HepG2 (cell line): ENCODE results near the gene DDC. TPM values are rescaled to one million over a fixed set of nuclear protein-coding genes. Genes with fewer than 3 reads are reported as not detected.

Experiments used
- ARID5B ChIP-seq: IDR thresholded peaks from 2 replicates; pipeline ENCODE4 v1.4.0; 2020; ENCODE audit warnings: mild to moderate bottlenecking, missing genetic modification reagents
- ATF1 ChIP-seq: IDR thresholded peaks from 2 replicates; pipeline ENCODE4 v1.6.1; 2016; ENCODE audit warnings: mild to moderate bottlenecking, control low read depth
- GATAD2A ChIP-seq: IDR thresholded peaks from 2 replicates; pipeline ENCODE4 v1.6.1; 2016
- KAT8 ChIP-seq: IDR thresholded peaks from 2 replicates; pipeline ENCODE4 v1.6.1; 2016; ENCODE audit warnings: missing genetic modification reagents, missing compliant biosample characterization
- MATR3 ChIP-seq: sonication (generic); formaldehyde crosslinking; IDR thresholded peaks from 2 replicates; pipeline ENCODE4 v1.4.0; 2020; ENCODE audit warnings: missing genetic modification reagents
- MEIS2 ChIP-seq: sonication (generic); formaldehyde crosslinking; IDR thresholded peaks from 2 replicates; pipeline ENCODE4 v1.9.0; 2021; ENCODE audit warnings: mild to moderate bottlenecking, missing genetic modification reagents
- MTA3 ChIP-seq: sonication (generic); formaldehyde crosslinking; IDR thresholded peaks from 2 replicates; pipeline ENCODE4 v1.4.0; 2020; ENCODE audit warnings: missing genetic modification reagents
- RFX3 ChIP-seq: IDR thresholded peaks from 2 replicates; pipeline ENCODE4 v1.6.1; 2016; ENCODE audit warnings: missing biosample characterization, missing genetic modification reagents
- SAP130 ChIP-seq: IDR thresholded peaks from 2 replicates; pipeline ENCODE4 v1.6.1; 2016; ENCODE audit warnings: low read depth
- SSRP1 ChIP-seq: IDR thresholded peaks from 2 replicates; pipeline ENCODE4 v1.6.1; 2016; ENCODE audit warnings: control low read depth
- TGIF2 ChIP-seq: IDR thresholded peaks from 2 replicates; pipeline ENCODE4 v1.6.1; 2016; ENCODE audit warnings: control low read depth, missing compliant biosample characterization
- ZNF12 ChIP-seq: sonication (generic); formaldehyde crosslinking; IDR thresholded peaks from 2 replicates; pipeline ENCODE4 v1.5.0; 2020; ENCODE audit warnings: missing genetic modification reagents
- ZNF180 ChIP-seq: sonication (generic); formaldehyde crosslinking; IDR thresholded peaks from 2 replicates; pipeline ENCODE4 v1.4.0; 2020; ENCODE audit warnings: low read depth, missing genetic modification reagents, borderline replicate concordance
- ZNF207 ChIP-seq: fragments of 450-650 bp; IDR thresholded peaks from 2 replicates; pipeline ENCODE4 v1.6.1; 2016; ENCODE audit warnings: antibody characterized with exemption, borderline replicate concordance
- ZNF512 ChIP-seq: sonication (generic); formaldehyde crosslinking; IDR thresholded peaks from 2 replicates; pipeline ENCODE4 v1.4.0; 2020; ENCODE audit warnings: mild to moderate bottlenecking, missing genetic modification reagents
- ZNF557 ChIP-seq: sonication (generic); formaldehyde crosslinking; IDR thresholded peaks from 2 replicates; pipeline ENCODE4 v1.4.0; 2020; ENCODE audit warnings: missing genetic modification reagents
- ZNF720 ChIP-seq: sonication (generic); formaldehyde crosslinking; IDR thresholded peaks from 2 replicates; pipeline ENCODE4 v1.4.0; 2020; ENCODE audit warnings: missing genetic modification reagents
- ZNF746 ChIP-seq: sonication (generic); formaldehyde crosslinking; IDR thresholded peaks from 2 replicates; pipeline ENCODE4 v1.8.0; 2022; ENCODE audit warnings: mild to moderate bottlenecking, missing genetic modification reagents
- polyA plus RNA-seq, 8 experiments: library from polyadenylated mRNA; depleted of rRNA in 3 of 8; stranded (reverse) in 7 of 8; unstranded in 1 of 8; fragments of >200 nt; fragmentation: Illumina TruSeq in 4 of 8; extraction: Trizol in 4 of 8; gene quantifications; 2 replicates each; pipeline versions ENCODE4 v1.2.1 to v1.2.3, GENCODE V29; 2011 to 2016; ENCODE audit warnings: low read depth in 4 of 8, missing spikeins in 1 of 8, mixed read lengths in 1 of 8; ENCODE audit not compliant: insufficient read depth in 1 of 8
- total RNA-seq, 5 experiments: library from RNA; depleted of rRNA; stranded (reverse); fragments of >200 nt; fragmentation: Illumina TruSeq; extraction: Trizol; gene quantifications; 2 replicates each; pipeline ENCODE4 v1.2.3, GENCODE V29; 2016; ENCODE audit warnings: low read depth in 1 of 5
- TF ChIP-seq, protein P1 (sequence below): sonication (generic); formaldehyde crosslinking; IDR thresholded peaks from 2 replicates; pipeline ENCODE4 v1.4.0; 2020; ENCODE audit warnings: missing genetic modification reagents, borderline replicate concordance
- TF ChIP-seq, protein P2 (sequence below): sonication (generic); formaldehyde crosslinking; IDR thresholded peaks from 2 replicates; pipeline ENCODE4 v1.4.0; 2020; ENCODE audit warnings: low read depth, mild to moderate bottlenecking, missing genetic modification reagents
- TF ChIP-seq, protein P3 (sequence below): IDR thresholded peaks from 2 replicates; pipeline ENCODE4 v1.6.1; 2016

DDC gene
- total and polyA plus RNA-seq, 2 of the 13 experiments (the other 11 are each of a cell fraction or from before 2014, with no cell fraction given): 11.7 to 93.3 TPM

DNA sequence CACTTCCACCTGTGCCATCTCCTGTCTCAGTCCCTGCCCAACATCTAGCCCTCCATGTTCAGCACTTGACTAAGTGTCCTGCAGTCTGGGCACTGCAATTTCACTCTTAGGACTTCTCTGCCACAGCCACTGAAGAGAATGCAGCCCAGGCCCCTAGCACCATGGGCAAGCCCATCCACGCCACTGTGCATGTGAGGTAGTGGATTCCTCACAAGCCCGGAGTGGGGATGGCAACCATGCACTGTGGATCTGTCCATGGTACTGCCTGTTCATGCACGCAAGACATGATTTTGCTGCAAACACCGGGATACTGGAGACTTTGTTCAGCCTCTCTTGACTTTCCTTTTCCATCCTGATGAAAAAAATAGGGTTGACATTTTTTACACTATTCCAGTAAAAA is 12.3 kb downstream of the DDC start (continued):
- TF ChIP-seq, protein P1, sequence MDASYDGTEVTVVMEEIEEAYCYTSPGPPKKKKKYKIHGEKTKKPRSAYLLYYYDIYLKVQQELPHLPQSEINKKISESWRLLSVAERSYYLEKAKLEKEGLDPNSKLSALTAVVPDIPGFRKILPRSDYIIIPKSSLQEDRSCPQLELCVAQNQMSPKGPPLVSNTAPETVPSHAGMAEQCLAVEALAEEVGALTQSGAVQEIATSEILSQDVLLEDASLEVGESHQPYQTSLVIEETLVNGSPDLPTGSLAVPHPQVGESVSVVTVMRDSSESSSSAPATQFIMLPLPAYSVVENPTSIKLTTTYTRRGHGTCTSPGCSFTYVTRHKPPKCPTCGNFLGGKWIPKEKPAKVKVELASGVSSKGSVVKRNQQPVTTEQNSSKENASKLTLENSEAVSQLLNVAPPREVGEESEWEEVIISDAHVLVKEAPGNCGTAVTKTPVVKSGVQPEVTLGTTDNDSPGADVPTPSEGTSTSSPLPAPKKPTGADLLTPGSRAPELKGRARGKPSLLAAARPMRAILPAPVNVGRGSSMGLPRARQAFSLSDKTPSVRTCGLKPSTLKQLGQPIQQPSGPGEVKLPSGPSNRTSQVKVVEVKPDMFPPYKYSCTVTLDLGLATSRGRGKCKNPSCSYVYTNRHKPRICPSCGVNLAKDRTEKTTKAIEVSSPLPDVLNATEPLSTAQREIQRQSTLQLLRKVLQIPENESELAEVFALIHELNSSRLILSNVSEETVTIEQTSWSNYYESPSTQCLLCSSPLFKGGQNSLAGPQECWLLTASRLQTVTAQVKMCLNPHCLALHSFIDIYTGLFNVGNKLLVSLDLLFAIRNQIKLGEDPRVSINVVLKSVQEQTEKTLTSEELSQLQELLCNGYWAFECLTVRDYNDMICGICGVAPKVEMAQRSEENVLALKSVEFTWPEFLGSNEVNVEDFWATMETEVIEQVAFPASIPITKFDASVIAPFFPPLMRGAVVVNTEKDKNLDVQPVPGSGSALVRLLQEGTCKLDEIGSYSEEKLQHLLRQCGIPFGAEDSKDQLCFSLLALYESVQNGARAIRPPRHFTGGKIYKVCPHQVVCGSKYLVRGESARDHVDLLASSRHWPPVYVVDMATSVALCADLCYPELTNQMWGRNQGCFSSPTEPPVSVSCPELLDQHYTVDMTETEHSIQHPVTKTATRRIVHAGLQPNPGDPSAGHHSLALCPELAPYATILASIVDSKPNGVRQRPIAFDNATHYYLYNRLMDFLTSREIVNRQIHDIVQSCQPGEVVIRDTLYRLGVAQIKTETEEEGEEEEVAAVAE (CRISPR knock-in tag): 0 out of 2 replicates have a peak, but pooled peaks have one; percentile 53
- TF ChIP-seq ZNF512 (CRISPR knock-in tag) (no peak), ZNF746 (CRISPR knock-in tag) (peak; percentile 32; the same call in 1 of the 2 replicates), ZNF557 (CRISPR knock-in tag) (no peak), ZNF12 (peak; percentile 43; the same call in 1 of the 2 replicates), SAP130 (CRISPR knock-in tag) (peak; percentile 73), RFX3 (CRISPR knock-in tag) (no peak), MEIS2 (CRISPR knock-in tag) (0 out of 2 replicates have a peak, but pooled peaks have one; percentile 62), KAT8 (CRISPR knock-in tag) (no peak), SSRP1 (CRISPR knock-in tag) (no peak), MATR3 (CRISPR knock-in tag) (no peak), MTA3 (CRISPR knock-in tag) (no peak), GATAD2A (CRISPR knock-in tag) (0 out of 2 replicates have a peak, but pooled peaks have one; percentile 19), ATF1 (CRISPR knock-in tag) (no peak), ZNF207 (no peak), ZNF180 (CRISPR knock-in tag) (no peak), ARID5B (CRISPR knock-in tag) (peak; percentile 41; the same call in 1 of the 2 replicates), TGIF2 (CRISPR knock-in tag) (peak; percentile 92), ZNF720 (CRISPR knock-in tag) (no peak)
- TF ChIP-seq, protein P2, sequence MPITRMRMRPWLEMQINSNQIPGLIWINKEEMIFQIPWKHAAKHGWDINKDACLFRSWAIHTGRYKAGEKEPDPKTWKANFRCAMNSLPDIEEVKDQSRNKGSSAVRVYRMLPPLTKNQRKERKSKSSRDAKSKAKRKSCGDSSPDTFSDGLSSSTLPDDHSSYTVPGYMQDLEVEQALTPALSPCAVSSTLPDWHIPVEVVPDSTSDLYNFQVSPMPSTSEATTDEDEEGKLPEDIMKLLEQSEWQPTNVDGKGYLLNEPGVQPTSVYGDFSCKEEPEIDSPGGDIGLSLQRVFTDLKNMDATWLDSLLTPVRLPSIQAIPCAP (CRISPR knock-in tag): no peak
- TF ChIP-seq, protein P3, sequence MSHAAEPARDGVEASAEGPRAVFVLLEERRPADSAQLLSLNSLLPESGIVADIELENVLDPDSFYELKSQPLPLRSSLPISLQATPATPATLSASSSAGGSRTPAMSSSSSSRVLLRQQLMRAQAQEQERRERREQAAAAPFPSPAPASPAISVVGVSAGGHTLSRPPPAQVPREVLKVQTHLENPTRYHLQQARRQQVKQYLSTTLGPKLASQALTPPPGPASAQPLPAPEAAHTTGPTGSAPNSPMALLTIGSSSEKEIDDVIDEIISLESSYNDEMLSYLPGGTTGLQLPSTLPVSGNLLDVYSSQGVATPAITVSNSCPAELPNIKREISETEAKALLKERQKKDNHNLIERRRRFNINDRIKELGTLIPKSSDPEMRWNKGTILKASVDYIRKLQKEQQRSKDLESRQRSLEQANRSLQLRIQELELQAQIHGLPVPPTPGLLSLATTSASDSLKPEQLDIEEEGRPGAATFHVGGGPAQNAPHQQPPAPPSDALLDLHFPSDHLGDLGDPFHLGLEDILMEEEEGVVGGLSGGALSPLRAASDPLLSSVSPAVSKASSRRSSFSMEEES (CRISPR knock-in tag): 0 out of 2 replicates have a peak, but pooled peaks have one; percentile 37
